Gastrocnemius medialis (tissue), 4 donors: ENCODE measurements around the gene ZBTB7B. TPM values are rescaled to one million over a fixed set of nuclear protein-coding genes. Genes with fewer than 3 reads are reported as not detected.
"Not testable (repeated sequence)": the region's sequence is repeated elsewhere in the genome, so short reads cannot be mapped to it uniquely, and the experiment has no call there.

Source experiments
- ATAC-seq, 2 donors: fragments of 150-250 bp; one replicate each; pipeline ENCODE4 v1.9.1; 2016
- DNase-seq, 2 donors: peaks; one replicate each; pipeline ENCODE4 v3.0.0-alpha.2; 2019
- H3K27ac ChIP-seq, 4 donors: fragments of 200-600 bp; sonication (generic); 1 replicate in 1 of 4; 2 replicates in 3 of 4; pipeline ENCODE4 v1.5.1; 2016 to 2018; ENCODE audit warnings: mild to moderate bottlenecking in 2 of 4, moderate library complexity in 1 of 4
- H3K27me3 ChIP-seq, 3 donors: fragments of 200-600 bp; sonication (generic) in 2 of 3; 1 replicate in 1 of 3; 2 replicates in 2 of 3; pipeline versions ENCODE4 v1.5.1 to v1.6.0; 2016 to 2019; ENCODE audit warnings: mild to moderate bottlenecking in 1 of 3, moderate library complexity in 1 of 3
- H3K36me3 ChIP-seq, 2 donors: fragments of 200-600 bp; sonication (generic) in 1 of 2; one replicate each; pipeline ENCODE4 v1.5.1; 2017 to 2018
- H3K4me1 ChIP-seq, 2 donors: fragments of 200-600 bp; sonication (generic) in 1 of 2; one replicate each; pipeline ENCODE4 v1.5.1; 2016 to 2017; ENCODE audit warnings: mild to moderate bottlenecking in 2 of 2
- H3K4me3 ChIP-seq, 4 donors: fragments of 200-600 bp; sonication (generic) in 3 of 4; 1 replicate in 1 of 4; 2 replicates in 3 of 4; pipeline ENCODE4 v1.5.1; 2016 to 2019; ENCODE audit warnings: mild to moderate bottlenecking in 2 of 4
- H3K9me3 ChIP-seq, 3 donors: fragments of 200-600 bp; sonication (generic) in 2 of 3; 1 replicate in 1 of 3; 2 replicates in 2 of 3; pipeline ENCODE4 v1.5.1; 2016 to 2019
- POLR2A ChIP-seq, 2 donors: fragments of 450-650 bp; IDR thresholded peaks; one replicate each; pipeline ENCODE4 v1.6.1; 2017; ENCODE audit warnings: antibody characterized with exemption in 2 of 2, mild to moderate bottlenecking in 2 of 2, moderate library complexity in 2 of 2
- in situ Hi-C, 4 donors: fragments of 200-750 bp; cut with MboI; loops; one replicate each; pipeline versions ENCODE4 v1.15.0 to v1.8.0; 2017; ENCODE audit warnings: low sequenced_read_pairs in 4 of 4
- intact Hi-C: fragments of 100-400 bp; cut with DNase I; formaldehyde crosslinking; loops from one replicate; pipeline ENCODE4 v1.15.1; 2023; ENCODE audit warnings: low total_unique reads
- total RNA-seq, 4 donors: library from RNA; depleted of rRNA; stranded (reverse); fragments of >200 nt; gene quantifications; one replicate each; pipeline versions ENCODE4 v1.1.0 to v1.2.3, GENCODE V29; 2016
- TF ChIP-seq, protein P1 (sequence below), 5 experiments: fragments of 450-650 bp in 3 of 5; fragments of 200-600 bp in 2 of 5; sonication (generic) in 2 of 5; IDR thresholded peaks in 4 of 5; conservative IDR thresholded peaks in 1 of 5; 1 replicate in 4 of 5; 2 replicates in 1 of 5; pipeline ENCODE4 v1.5.1; 2016 to 2019; ENCODE audit warnings: antibody characterized with exemption in 5 of 5, mild to moderate bottlenecking in 3 of 5, moderate library complexity in 3 of 5

Gene ZBTB7B
- total RNA-seq, 4 donors from 2014 or later = 61.3 to 100 (median 73.1) TPM

DNA sequence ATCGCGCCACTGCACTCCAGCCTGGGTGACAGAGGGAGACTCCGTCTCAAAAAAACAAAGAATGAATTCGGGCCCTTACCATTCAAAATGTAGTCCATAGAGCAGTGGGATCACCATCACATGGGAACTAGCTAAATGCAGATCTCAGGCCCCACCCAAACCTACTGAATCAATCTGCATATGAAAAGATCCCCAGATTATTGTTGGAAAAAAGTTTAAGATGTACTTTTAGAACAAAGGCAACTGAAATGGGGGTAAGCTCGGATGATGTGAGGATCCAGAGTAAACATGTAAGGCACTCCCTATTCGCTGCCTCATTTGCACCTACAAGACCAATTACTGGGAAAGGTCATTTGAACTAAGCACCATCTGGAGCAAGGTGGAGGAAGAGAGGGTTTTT lies 20.3 kb upstream of the ZBTB7B start:
- DNase-seq = no peak
- Histone ChIP-seq H3K9me3 (no peaks in the 10 kb centered on the region), H3K4me1 (peaks cover 14 to 27% of the 10 kb centered on the region in 2 donors), H3K36me3 (peaks cover 0 to under 1% of the 10 kb centered on the region in 2 donors), H3K27me3 (no peaks in the 10 kb centered on the region), H3K27ac (peak overlapping the region; percentile 65 to 90 (median 83)), H3K4me3 (peak overlapping the region; percentile 51 to 86 (median 84))
- in situ Hi-C loops = no loop called here
- TF ChIP-seq, protein P1, sequence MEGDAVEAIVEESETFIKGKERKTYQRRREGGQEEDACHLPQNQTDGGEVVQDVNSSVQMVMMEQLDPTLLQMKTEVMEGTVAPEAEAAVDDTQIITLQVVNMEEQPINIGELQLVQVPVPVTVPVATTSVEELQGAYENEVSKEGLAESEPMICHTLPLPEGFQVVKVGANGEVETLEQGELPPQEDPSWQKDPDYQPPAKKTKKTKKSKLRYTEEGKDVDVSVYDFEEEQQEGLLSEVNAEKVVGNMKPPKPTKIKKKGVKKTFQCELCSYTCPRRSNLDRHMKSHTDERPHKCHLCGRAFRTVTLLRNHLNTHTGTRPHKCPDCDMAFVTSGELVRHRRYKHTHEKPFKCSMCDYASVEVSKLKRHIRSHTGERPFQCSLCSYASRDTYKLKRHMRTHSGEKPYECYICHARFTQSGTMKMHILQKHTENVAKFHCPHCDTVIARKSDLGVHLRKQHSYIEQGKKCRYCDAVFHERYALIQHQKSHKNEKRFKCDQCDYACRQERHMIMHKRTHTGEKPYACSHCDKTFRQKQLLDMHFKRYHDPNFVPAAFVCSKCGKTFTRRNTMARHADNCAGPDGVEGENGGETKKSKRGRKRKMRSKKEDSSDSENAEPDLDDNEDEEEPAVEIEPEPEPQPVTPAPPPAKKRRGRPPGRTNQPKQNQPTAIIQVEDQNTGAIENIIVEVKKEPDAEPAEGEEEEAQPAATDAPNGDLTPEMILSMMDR (IDR thresholded peaks at IDR 0.05 in 4 of 5, conservative IDR thresholded peaks at IDR 0.05 in 1 of 5) = no peak
- no peak for TF ChIP-seq POLR2A (IDR thresholded peaks at IDR 0.05)
- no peak for ATAC-seq
- intact Hi-C loops = loop anchor here (2.0 kb wide), 1 partner anchor 18 kb away; no protein-coding TSS in a partner anchor

DNA sequence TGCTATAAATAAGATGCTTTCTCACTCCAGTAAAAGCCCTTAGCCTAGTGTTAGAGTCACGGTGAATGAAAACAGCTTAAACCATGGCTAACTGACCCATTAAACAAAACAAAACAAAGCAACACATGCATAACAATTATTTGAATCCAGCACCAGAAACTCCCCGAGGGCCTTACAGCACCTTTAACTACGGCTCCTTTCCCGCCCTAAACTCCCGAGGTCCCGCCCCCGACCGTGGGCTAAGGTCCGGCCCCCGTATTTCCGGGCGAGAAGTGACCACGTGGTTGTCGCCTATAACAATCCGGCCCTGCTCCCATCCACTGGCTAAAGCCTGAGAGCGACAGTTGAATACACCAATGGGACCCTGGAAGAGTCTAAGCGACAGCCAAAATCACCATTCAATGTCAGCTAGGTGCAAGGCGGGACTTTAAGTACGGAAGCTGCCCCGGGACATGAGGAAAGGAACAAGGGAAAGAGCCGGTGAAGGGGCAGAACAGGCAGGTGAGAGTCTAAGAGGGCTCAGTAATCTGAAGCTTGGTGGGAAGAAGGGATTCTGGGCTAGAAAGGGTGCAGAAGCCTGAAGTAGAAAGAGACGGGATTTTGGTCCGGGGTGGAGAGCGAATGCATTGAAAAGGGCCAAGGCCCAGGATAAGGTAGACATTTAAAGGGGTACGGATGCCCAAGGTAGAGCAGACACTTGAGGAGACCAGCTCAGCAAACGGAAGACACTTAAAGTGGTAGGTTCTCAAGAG lies 19.5 kb upstream of the ZBTB7B start, which contains the start of gene FLAD1:
TSS of gene FLAD1 (plus strand) at position 448 of the 752 bp plus-strand sequence. CDS start 351 bp downstream, outside the sequence.
- intact Hi-C loops (loop anchor here (1.0 to 2.0 kb wide), 2 partner anchors 9 to 18 kb away; partner anchors contain the start of gene CKS1B), in situ Hi-C loops (no loop called here)
- peak; percentile 98 to 99 for DNase-seq
- H3K4me3 ChIP-seq = peak within 1 kb of the TSS; percentile 83 to 86 (median 84)
- peaks cover 0 to 8% of the 10 kb centered on the region in 2 donors for H3K36me3 ChIP-seq
- H3K9me3 ChIP-seq = no peaks in the 10 kb centered on the region
- TF ChIP-seq, protein P1 (IDR thresholded peaks at IDR 0.05 in 4 of 5, conservative IDR thresholded peaks at IDR 0.05 in 1 of 5) = peak in 1 of 5 experiments; percentile 27
- peak; percentile 44 to 56 for TF ChIP-seq POLR2A (IDR thresholded peaks at IDR 0.05)
- peaks cover 14 to 27% of the 10 kb centered on the region in 2 donors for H3K4me1 ChIP-seq
- peak; percentile 100 for ATAC-seq
- H3K27me3 ChIP-seq = no peaks in the 10 kb centered on the region
- peak within 1 kb of the TSS; percentile 78 to 91 (median 89) for H3K27ac ChIP-seq

DNA sequence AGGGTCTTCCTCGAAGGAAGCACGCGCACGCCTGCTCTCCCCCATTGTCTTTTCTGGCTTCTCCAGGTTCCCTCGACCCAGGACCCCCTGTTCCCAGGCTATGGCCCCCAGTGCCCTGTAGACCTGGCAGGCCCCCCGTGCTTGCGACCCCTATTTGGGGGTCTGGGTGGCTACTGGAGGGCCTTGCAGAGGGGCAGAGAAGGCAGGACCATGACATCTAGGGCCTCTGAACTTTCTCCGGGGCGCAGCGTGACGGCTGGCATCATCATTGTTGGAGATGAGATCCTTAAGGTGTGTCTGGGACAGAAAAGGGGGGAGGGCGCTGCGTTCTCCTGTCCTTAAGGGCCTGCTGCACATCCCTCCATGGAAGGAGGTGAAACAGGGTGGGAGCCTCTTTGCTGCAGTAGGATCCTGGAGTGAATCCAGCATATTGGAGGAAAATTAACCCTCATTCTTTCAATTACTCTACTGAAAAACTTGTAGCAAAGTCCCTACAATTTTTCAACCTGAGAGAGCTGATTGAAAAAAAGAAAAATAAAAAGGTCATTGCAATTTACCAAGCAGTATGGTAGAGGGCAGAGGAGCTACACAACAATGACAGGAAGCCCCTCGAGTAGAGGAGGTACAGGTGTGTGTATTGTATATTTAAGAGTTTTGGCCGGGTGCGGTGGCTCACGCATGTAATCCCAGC lies 18.7 kb upstream of the ZBTB7B start:
- H3K4me3 ChIP-seq = peak overlapping the region; percentile 83 to 86 (median 84)
- H3K9me3 ChIP-seq = no peaks in the 10 kb centered on the region
- H3K4me1 ChIP-seq = peaks cover 14 to 29% of the 10 kb centered on the region in 2 donors
- H3K36me3 ChIP-seq = peaks cover 0 to 16% of the 10 kb centered on the region in 2 donors
- intact Hi-C loops = loop anchor here (1.0 to 2.0 kb wide), 2 partner anchors 10 to 17 kb away; partner anchors contain the start of gene CKS1B
- DNase-seq = no peak
- TF ChIP-seq POLR2A (IDR thresholded peaks at IDR 0.05) = no peak
- TF ChIP-seq, protein P1 (IDR thresholded peaks at IDR 0.05 in 4 of 5, conservative IDR thresholded peaks at IDR 0.05 in 1 of 5) = no peak
- H3K27me3 ChIP-seq = no peaks in the 10 kb centered on the region
- H3K27ac ChIP-seq = peak overlapping the region; percentile 78 to 91 (median 89)
- in situ Hi-C loops = no loop called here
- no peak for ATAC-seq

DNA sequence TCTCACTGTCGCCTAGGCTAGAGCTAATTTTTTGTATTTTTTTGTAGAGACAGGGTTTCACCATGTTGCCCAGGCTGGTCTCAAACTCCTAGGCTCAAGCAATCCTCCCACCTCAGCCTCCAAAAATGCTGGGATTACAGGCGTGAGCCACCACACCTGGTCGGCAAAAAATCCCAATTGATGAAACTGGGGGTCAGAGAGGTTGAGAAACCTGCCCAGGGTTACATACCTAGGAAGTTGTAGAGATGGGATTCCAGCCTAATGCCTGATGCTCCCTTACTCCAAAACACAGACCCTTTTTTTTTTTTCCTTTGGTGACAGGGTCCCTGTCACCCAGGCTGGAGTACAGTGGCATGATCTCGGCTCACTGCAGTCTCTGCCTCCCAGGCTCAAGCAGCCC lies 15.9 kb upstream of the ZBTB7B start:
- ATAC-seq, DNase-seq, intact Hi-C loops, H3K9me3 ChIP-seq, in situ Hi-C loops, H3K27me3 ChIP-seq, H3K4me3 ChIP-seq: not testable (repeated sequence)
- Histone ChIP-seq H3K27ac (peak overlapping the region in 1 of 4 donors; percentile 6), H3K36me3 (peaks cover 0 to 33% of the 10 kb centered on the region in 2 donors), H3K4me1 (peaks cover 14 to 31% of the 10 kb centered on the region in 2 donors)

DNA sequence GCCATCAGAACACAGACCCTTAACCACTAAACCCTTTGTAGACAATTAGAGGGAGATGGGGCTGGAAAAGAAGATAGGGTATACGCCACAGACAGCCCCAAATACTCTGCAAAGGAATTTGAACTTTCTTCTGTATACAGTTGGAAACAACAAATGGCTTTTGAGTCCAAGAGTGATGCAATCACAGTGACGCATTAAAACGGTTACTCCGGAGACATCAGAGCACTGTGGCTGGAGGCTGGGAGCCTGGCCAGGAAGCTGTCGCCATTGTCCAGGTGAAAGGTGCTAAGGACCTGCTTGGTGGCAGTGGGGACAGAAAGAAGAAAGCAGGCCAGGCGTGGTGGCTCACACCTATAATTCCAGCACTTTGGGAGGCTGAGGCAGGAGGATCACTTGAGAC lies 15.3 kb upstream of the ZBTB7B start:
- no peaks in the 10 kb centered on the region for H3K9me3 ChIP-seq
- peak in 1 of 2 donors; percentile 38 for DNase-seq
- peak overlapping the region in 1 of 4 donors; percentile 6 for H3K27ac ChIP-seq
- TF ChIP-seq, protein P1 (IDR thresholded peaks at IDR 0.05 in 4 of 5, conservative IDR thresholded peaks at IDR 0.05 in 1 of 5) = no peak
- no peak for TF ChIP-seq POLR2A (IDR thresholded peaks at IDR 0.05)
- H3K27me3 ChIP-seq = no peaks in the 10 kb centered on the region
- intact Hi-C loops = no loop called here
- in situ Hi-C loops = no loop called here
- H3K36me3 ChIP-seq = peaks cover 0 to 33% of the 10 kb centered on the region in 2 donors
- H3K4me1 ChIP-seq = peaks cover 12 to 29% of the 10 kb centered on the region in 2 donors
- no peak overlapping the region for H3K4me3 ChIP-seq
- no peak for ATAC-seq
